BLaER1 (cell line): ENCODE data around the gene EVI5L.

ENCODE experiments used
- H3K27ac ChIP-seq: shearing (Covaris generic); formaldehyde crosslinking; 2 replicates; pipeline ENCODE4 v1.8.1; 2022
- H3K27me3 ChIP-seq: shearing (Covaris generic); formaldehyde crosslinking; 2 replicates; pipeline ENCODE4 v1.8.1; 2022
- H3K36me3 ChIP-seq: shearing (Covaris generic); formaldehyde crosslinking; 2 replicates; pipeline ENCODE4 v1.8.1; 2022
- H3K4me1 ChIP-seq: shearing (Covaris generic); formaldehyde crosslinking; 2 replicates; pipeline ENCODE4 v1.8.1; 2022
- H3K4me2 ChIP-seq: shearing (Covaris generic); formaldehyde crosslinking; 2 replicates; pipeline ENCODE4 v1.8.1; 2022
- H3K4me3 ChIP-seq: shearing (Covaris generic); formaldehyde crosslinking; 2 replicates; pipeline ENCODE4 v1.8.1; 2022
- H3K9ac ChIP-seq: shearing (Covaris generic); formaldehyde crosslinking; 2 replicates; pipeline ENCODE4 v1.8.1; 2022
- H3K9me3 ChIP-seq: shearing (Covaris generic); formaldehyde crosslinking; 2 replicates; pipeline ENCODE4 v1.8.1; 2022
- H4K20me1 ChIP-seq: shearing (Covaris generic); formaldehyde crosslinking; 2 replicates; pipeline ENCODE4 v1.8.1; 2022
- Cebpa-rat ChIP-seq: shearing (Covaris generic); IDR thresholded peaks from 2 replicates; pipeline ENCODE4 v1.8.1; 2022

The EVI5L gene

DNA sequence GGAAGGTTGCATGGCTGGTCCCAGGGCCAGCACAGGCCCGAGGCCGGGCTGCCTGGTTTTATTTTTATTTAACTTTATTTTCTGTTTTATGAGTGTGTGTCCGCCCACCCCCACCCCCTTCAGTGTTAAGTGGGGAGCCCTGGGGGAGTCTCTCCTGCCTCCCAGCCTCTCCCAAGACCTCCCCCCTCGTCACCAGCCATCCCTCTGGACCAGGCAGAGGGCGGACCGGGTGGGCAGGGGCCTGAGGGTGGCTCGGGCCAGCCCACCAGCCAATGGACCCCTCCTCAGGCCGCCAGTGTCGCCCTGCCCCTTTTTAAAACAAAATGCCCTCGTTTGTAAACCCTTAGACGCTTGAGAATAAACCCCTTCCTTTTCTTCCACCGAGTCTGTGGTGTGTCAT, 84.1 kb downstream of the EVI5L start:
- H3K4me3 ChIP-seq = no peak overlapping the region
- H3K27me3 ChIP-seq = peaks cover 61% of the 10 kb centered on the region
- H3K4me1 ChIP-seq = peaks cover 80% of the 10 kb centered on the region
- peaks cover 99% of the 10 kb centered on the region for H4K20me1 ChIP-seq
- H3K4me2 ChIP-seq = no peak overlapping the region
- no peak for TF ChIP-seq Cebpa-rat
- H3K27ac ChIP-seq = no peak overlapping the region
- H3K9me3 ChIP-seq = no peaks in the 10 kb centered on the region
- H3K36me3 ChIP-seq = peaks cover 34% of the 10 kb centered on the region
- H3K9ac ChIP-seq = no peak overlapping the region
